ENCODE data around the gene MEIS1.
"Not testable (repeated sequence)": the region's sequence is repeated elsewhere in the genome, so short reads cannot be mapped to it uniquely, and the experiment has no call there.

The MEIS1 gene

GRCh38 chr2:66434679-66435548, at the start of gene MEIS1:
TSS of gene MEIS1 (plus strand) at chr2:66435125. CDS start at chr2:66435857, 732 bp downstream.
- DNase-seq: peak; percentile 95

- no peak for DNase-seq
Measured at GRCh38 chr2:66387016-66387753, 47.7 kb upstream of the MEIS1 start.

- DNase-seq: no peak
Measured at GRCh38 chr2:66389651-66390131, 45.2 kb upstream of the MEIS1 start.

- no peak for DNase-seq
Measured at GRCh38 chr2:66390152-66390551, 44.8 kb upstream of the MEIS1 start.

GRCh38 chr2:66390811-66391210, 44.1 kb upstream of the MEIS1 start:
- DNase-seq: no peak

- DNase-seq: not testable (repeated sequence)
Measured at GRCh38 chr2:66391240-66391639, 43.7 kb upstream of the MEIS1 start.

GRCh38 chr2:66405473-66405872, 29.5 kb upstream of the MEIS1 start:
- no peak for DNase-seq

GRCh38 chr2:66408905-66409304, 26.0 kb upstream of the MEIS1 start:
- DNase-seq: no peak

- no peak for DNase-seq
Measured at GRCh38 chr2:66412874-66413273, 22.1 kb upstream of the MEIS1 start.

GRCh38 chr2:66414896-66415295, 20.0 kb upstream of the MEIS1 start:
- DNase-seq: no peak

GRCh38 chr2:66418381-66418780, 16.5 kb upstream of the MEIS1 start:
- DNase-seq: no peak

GRCh38 chr2:66421612-66422011, 13.3 kb upstream of the MEIS1 start:
- no peak for DNase-seq

GRCh38 chr2:66423391-66424124, 11.4 kb upstream of the MEIS1 start:
- DNase-seq: no peak

GRCh38 chr2:66426244-66427111, 8.4 kb upstream of the MEIS1 start:
- DNase-seq: no peak

- no peak for DNase-seq
Measured at GRCh38 chr2:66427300-66427699, 7.6 kb upstream of the MEIS1 start.

GRCh38 chr2:66428986-66429612, 5.8 kb upstream of the MEIS1 start:
- DNase-seq: no peak

GRCh38 chr2:66429693-66430504, 5.0 kb upstream of the MEIS1 start:
- no peak for DNase-seq

GRCh38 chr2:66430505-66431273, 4.2 kb upstream of the MEIS1 start:
- no peak for DNase-seq

- DNase-seq: no peak
Measured at GRCh38 chr2:66431274-66431642, 3.7 kb upstream of the MEIS1 start.

Data from left hindlimb (tissue), 1 donor.